CD14-positive monocyte (primary cell): Measurements from ENCODE around the gene SDK1. TPM values are rescaled to one million over a fixed set of nuclear protein-coding genes. Genes with fewer than 3 reads are reported as not detected.

Source experiments
- DNase-seq, 3 donors: peaks; one replicate each; pipeline ENCODE4 v3.0.0-alpha.2; 2011 to 2022
- H2AFZ ChIP-seq: 2 replicates; pipeline ENCODE4 v1.6.0; 2012; ENCODE audit warnings: mild to moderate bottlenecking, low read depth, low read length, inconsistent platforms; ENCODE audit not compliant: insufficient read depth, poor library complexity, severe bottlenecking
- H3K27ac ChIP-seq, 2 donors: 1 replicate in 1 of 2; 2 replicates in 1 of 2; pipeline ENCODE4 v1.5.1; 2012 to 2013; ENCODE audit warnings: low read length in 2 of 2, control low read depth in 1 of 2, inconsistent platforms in 1 of 2, low read depth in 1 of 2, mild to moderate bottlenecking in 1 of 2
- H3K27me3 ChIP-seq, 2 donors: one replicate each; pipeline versions ENCODE4 v1.6.0 to v1.6.1; 2011 to 2013; ENCODE audit warnings: low read length in 2 of 2; ENCODE audit not compliant: control insufficient read depth in 2 of 2, insufficient read depth in 2 of 2
- H3K36me3 ChIP-seq, 2 donors: replicated peaks in 1 of 2; 1 replicate in 1 of 2; 2 replicates in 1 of 2; pipeline versions ENCODE4 v1.5.1 to v1.6.1; 2012 to 2013; ENCODE audit warnings: low read length in 2 of 2, control low read depth in 1 of 2, inconsistent platforms in 1 of 2, mild to moderate bottlenecking in 1 of 2; ENCODE audit not compliant: insufficient read depth in 2 of 2, control insufficient read depth in 1 of 2
- H3K4me1 ChIP-seq, 2 donors: 1 replicate in 1 of 2; 2 replicates in 1 of 2; pipeline versions ENCODE4 v1.5.1 to v1.6.1; 2012 to 2013; ENCODE audit warnings: low read length in 2 of 2, control low read depth in 1 of 2, inconsistent platforms in 1 of 2, mild to moderate bottlenecking in 1 of 2, moderate library complexity in 1 of 2; ENCODE audit not compliant: insufficient read depth in 2 of 2, control insufficient read depth in 1 of 2
- H3K4me2 ChIP-seq: replicated peaks from 2 replicates; pipeline ENCODE3; 2012; ENCODE audit warnings: low read length, moderate library complexity, mild to moderate bottlenecking; ENCODE audit not compliant: poor library complexity, severe bottlenecking; ENCODE audit errors: extremely low read depth
- H3K4me3 ChIP-seq, 3 experiments: fragments of 200-600 bp in 1 of 3; sonication (generic) in 1 of 3; replicated peaks in 1 of 3; 1 replicate in 2 of 3; 2 replicates in 1 of 3; pipeline ENCODE4 v1.5.1; 2011 to 2013; ENCODE audit warnings: low read length in 3 of 3, mild to moderate bottlenecking in 3 of 3, control low read depth in 2 of 3, low read depth in 2 of 3, inconsistent platforms in 1 of 3, moderate library complexity in 1 of 3
- H3K79me2 ChIP-seq: 2 replicates; pipeline ENCODE4 v1.6.0; 2012; ENCODE audit warnings: mild to moderate bottlenecking, control low read depth, inconsistent platforms, low read length, moderate library complexity; ENCODE audit not compliant: insufficient read depth
- H3K9ac ChIP-seq: 2 replicates; pipeline ENCODE4 v1.6.0; 2017; ENCODE audit warnings: low read length, mild to moderate bottlenecking; ENCODE audit not compliant: insufficient read depth, poor library complexity, severe bottlenecking
- H3K9me3 ChIP-seq, 2 donors: replicated peaks in 1 of 2; 1 replicate in 1 of 2; 2 replicates in 1 of 2; pipeline versions ENCODE4 v1.5.1 to v1.6.1; 2012 to 2013; ENCODE audit warnings: low read length in 2 of 2, control low read depth in 1 of 2; ENCODE audit not compliant: control insufficient read depth in 1 of 2, insufficient read depth in 1 of 2
- H4K20me1 ChIP-seq: 2 replicates; pipeline ENCODE4 v1.6.0; 2012; ENCODE audit warnings: mild to moderate bottlenecking, low read length, control low read depth, moderate library complexity; ENCODE audit not compliant: insufficient read depth
- H3K27ac Mint-ChIP-seq, 7 donors: one replicate each; pipeline ENCODE4 v1.8.0; 2020; ENCODE audit warnings: mild to moderate bottlenecking in 7 of 7, mixed read lengths in 7 of 7, moderate library complexity in 6 of 7, inconsistent platforms in 2 of 7
- H3K27me3 Mint-ChIP-seq, 3 donors: one replicate each; pipeline ENCODE4 v1.8.0; 2021 to 2022; ENCODE audit warnings: low read depth in 3 of 3, mild to moderate bottlenecking in 3 of 3, mixed read lengths in 3 of 3, moderate library complexity in 3 of 3, inconsistent platforms in 1 of 3
- H3K36me3 Mint-ChIP-seq, 2 donors: one replicate each; pipeline ENCODE4 v1.8.0; 2020; ENCODE audit warnings: mixed read lengths in 2 of 2, inconsistent platforms in 1 of 2, mild to moderate bottlenecking in 1 of 2
- H3K4me1 Mint-ChIP-seq: one replicate; pipeline ENCODE4 v1.8.0; 2020; ENCODE audit warnings: mild to moderate bottlenecking, mixed read lengths
- H3K4me3 Mint-ChIP-seq, 2 donors: one replicate each; pipeline ENCODE4 v1.8.0; 2020; ENCODE audit warnings: mild to moderate bottlenecking in 2 of 2, mixed read lengths in 2 of 2, moderate library complexity in 1 of 2
- H3K9me3 Mint-ChIP-seq, 7 donors: one replicate each; pipeline ENCODE4 v1.8.0; 2020 to 2022; ENCODE audit warnings: mixed read lengths in 7 of 7, mild to moderate bottlenecking in 6 of 7, moderate library complexity in 6 of 7, inconsistent platforms in 2 of 7
- WGBS: methylation state at CpG from one replicate; pipeline ENCODE4 v1.1.5; 2013; ENCODE audit warnings: missing lambda C conversion rate; ENCODE audit not compliant: insufficient coverage; 5-methylcytosine and 5-hydroxymethylcytosine counted together
- intact Hi-C, 2 donors: fragments of 100-400 bp; cut with micrococcal nuclease; formaldehyde crosslinking; loops; one replicate each; pipeline versions ENCODE4 v1.15.0 to v1.15.1; 2023
- polyA plus RNA-seq, 3 donors: library from polyadenylated mRNA; depleted of rRNA in 1 of 3; unstranded in 2 of 3; stranded (reverse) in 1 of 3; fragments of 300-500 nt in 2 of 3; fragments of >200 nt in 1 of 3; fragmentation: Illumina TruSeq in 2 of 3; gene quantifications; 1 replicate in 2 of 3; 2 replicates in 1 of 3; pipeline ENCODE4 v1.2.3, GENCODE V29; 2012 to 2021
- TF ChIP-seq, protein P1 (sequence below): fragments of 200-600 bp; IDR thresholded peaks from one replicate; pipeline ENCODE4 v1.8.0; 2022; ENCODE audit warnings: antibody characterized with exemption, mild to moderate bottlenecking

Gene SDK1
- polyA plus RNA-seq, 3 donors = 0.01 TPM; not detected in 2

DNA sequence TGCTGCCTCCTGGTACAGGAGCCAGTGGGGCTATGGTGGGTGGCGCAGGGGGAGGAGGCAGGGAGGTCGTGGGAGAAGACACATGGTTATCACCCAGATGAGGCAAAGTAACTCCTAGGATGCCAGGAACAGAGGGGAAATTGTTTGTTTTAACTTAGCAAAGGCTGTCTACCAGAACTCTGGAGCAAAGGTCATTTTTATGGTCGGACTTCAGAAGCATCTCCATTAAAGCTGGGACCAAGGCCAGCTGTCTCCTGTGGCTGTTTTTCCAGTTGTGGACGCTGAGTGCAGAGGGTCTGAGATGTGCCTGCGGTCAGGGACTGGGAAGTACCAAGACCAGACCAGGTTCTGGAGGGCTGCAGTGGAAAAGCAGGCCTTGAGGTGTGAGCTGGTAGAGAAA, 855.1 kb downstream of the SDK1 start:
- Histone ChIP-seq H3K4me1 (no peaks in the 10 kb centered on the region), H3K27me3 (no peaks in the 10 kb centered on the region), H3K4me3 (no peak overlapping the region), H3K27ac (no peak overlapping the region), H3K9me3 (no peaks in the 10 kb centered on the region), H2AFZ (no peak overlapping the region), H3K9ac (no peak overlapping the region), H3K79me2 (no peaks in the 10 kb centered on the region), H3K4me2 (no peak overlapping the region), H3K36me3 (no peaks in the 10 kb centered on the region), H4K20me1 (no peaks in the 10 kb centered on the region)
- Mint-ChIP-seq H3K9me3 (peaks cover 0 to 8% (median 0%) of the 10 kb centered on the region in 7 donors), H3K27me3 (peaks cover 0 to 3% (median 0%) of the 10 kb centered on the region in 3 donors), H3K4me1 (no peaks in the 10 kb centered on the region), H3K27ac (no peak overlapping the region), H3K4me3 (no peak overlapping the region), H3K36me3 (no peaks in the 10 kb centered on the region)
- intact Hi-C loops = no loop called here
- 85% methylated on average over 5 of the region's 5 CpGs for WGBS
- DNase-seq = no peak
- TF ChIP-seq, protein P1, sequence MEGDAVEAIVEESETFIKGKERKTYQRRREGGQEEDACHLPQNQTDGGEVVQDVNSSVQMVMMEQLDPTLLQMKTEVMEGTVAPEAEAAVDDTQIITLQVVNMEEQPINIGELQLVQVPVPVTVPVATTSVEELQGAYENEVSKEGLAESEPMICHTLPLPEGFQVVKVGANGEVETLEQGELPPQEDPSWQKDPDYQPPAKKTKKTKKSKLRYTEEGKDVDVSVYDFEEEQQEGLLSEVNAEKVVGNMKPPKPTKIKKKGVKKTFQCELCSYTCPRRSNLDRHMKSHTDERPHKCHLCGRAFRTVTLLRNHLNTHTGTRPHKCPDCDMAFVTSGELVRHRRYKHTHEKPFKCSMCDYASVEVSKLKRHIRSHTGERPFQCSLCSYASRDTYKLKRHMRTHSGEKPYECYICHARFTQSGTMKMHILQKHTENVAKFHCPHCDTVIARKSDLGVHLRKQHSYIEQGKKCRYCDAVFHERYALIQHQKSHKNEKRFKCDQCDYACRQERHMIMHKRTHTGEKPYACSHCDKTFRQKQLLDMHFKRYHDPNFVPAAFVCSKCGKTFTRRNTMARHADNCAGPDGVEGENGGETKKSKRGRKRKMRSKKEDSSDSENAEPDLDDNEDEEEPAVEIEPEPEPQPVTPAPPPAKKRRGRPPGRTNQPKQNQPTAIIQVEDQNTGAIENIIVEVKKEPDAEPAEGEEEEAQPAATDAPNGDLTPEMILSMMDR = no peak

DNA sequence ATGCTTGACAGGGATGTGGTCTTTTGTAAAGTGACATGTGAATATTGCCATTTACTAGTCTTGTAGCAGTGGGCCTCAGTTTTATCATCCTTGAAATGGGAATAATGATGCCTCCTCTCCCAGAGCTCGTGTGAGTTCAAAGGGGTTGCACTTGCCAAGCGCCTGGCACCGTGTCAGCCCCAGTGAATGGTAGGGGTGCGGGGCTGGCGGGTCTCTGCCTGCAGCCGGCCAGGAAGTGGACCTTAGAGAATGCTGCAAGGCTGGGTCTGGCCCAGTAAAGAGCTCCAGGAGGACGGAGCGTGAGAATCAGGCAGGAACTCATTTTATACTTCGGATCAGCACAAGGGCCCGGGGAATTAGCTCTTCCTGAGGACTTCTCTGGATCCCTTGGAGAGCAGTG, 856.6 kb downstream of the SDK1 start:
- H3K9me3 Mint-ChIP-seq = peaks cover 0 to 8% (median 2%) of the 10 kb centered on the region in 7 donors
- Histone ChIP-seq H3K4me2 (no peak overlapping the region), H3K9ac (no peak overlapping the region), H3K4me1 (no peaks in the 10 kb centered on the region), H4K20me1 (no peaks in the 10 kb centered on the region), H3K27me3 (no peaks in the 10 kb centered on the region), H2AFZ (no peak overlapping the region), H3K4me3 (no peak overlapping the region), H3K9me3 (no peaks in the 10 kb centered on the region), H3K27ac (no peak overlapping the region), H3K36me3 (no peaks in the 10 kb centered on the region), H3K79me2 (no peaks in the 10 kb centered on the region)
- no peaks in the 10 kb centered on the region for H3K36me3 Mint-ChIP-seq
- H3K27ac Mint-ChIP-seq = no peak overlapping the region
- H3K4me3 Mint-ChIP-seq = no peak overlapping the region
- intact Hi-C loops = no loop called here
- WGBS = 97% methylated on average over 8 of the region's 10 CpGs
- H3K27me3 Mint-ChIP-seq = peaks cover 0 to 3% (median 0%) of the 10 kb centered on the region in 3 donors
- no peak for DNase-seq
- no peaks in the 10 kb centered on the region for H3K4me1 Mint-ChIP-seq
- TF ChIP-seq, protein P1 = no peak
